HUES48 (cell line): ENCODE data around the gene P2RY11.

ENCODE experiments used
- H3K27ac ChIP-seq: one replicate; pipeline ENCODE4 v1.7.0; 2013; ENCODE audit warnings: low read depth, low read length, inconsistent platforms
- H3K27me3 ChIP-seq: 2 replicates; pipeline ENCODE4 v1.6.1; 2013; ENCODE audit warnings: mild to moderate bottlenecking, low read length; ENCODE audit not compliant: control insufficient read depth, insufficient read depth
- H3K36me3 ChIP-seq: 2 replicates; pipeline ENCODE4 v1.6.1; 2013; ENCODE audit warnings: low read length; ENCODE audit not compliant: control insufficient read depth, insufficient read depth
- H3K4me1 ChIP-seq: 2 replicates; pipeline ENCODE4 v1.6.1; 2013; ENCODE audit warnings: mild to moderate bottlenecking, low read length; ENCODE audit not compliant: control insufficient read depth, insufficient read depth
- H3K4me3 ChIP-seq: 2 replicates; pipeline ENCODE4 v1.5.1; 2013; ENCODE audit warnings: mild to moderate bottlenecking, low read depth, low read length
- H3K9ac ChIP-seq: 2 replicates; pipeline ENCODE4 v1.6.1; 2013; ENCODE audit warnings: mild to moderate bottlenecking, low read depth, low read length, moderate library complexity
- H3K9me3 ChIP-seq: 2 replicates; pipeline ENCODE4 v1.6.1; 2013; ENCODE audit warnings: low read length; ENCODE audit not compliant: control insufficient read depth, insufficient read depth

P2RY11 gene

DNA sequence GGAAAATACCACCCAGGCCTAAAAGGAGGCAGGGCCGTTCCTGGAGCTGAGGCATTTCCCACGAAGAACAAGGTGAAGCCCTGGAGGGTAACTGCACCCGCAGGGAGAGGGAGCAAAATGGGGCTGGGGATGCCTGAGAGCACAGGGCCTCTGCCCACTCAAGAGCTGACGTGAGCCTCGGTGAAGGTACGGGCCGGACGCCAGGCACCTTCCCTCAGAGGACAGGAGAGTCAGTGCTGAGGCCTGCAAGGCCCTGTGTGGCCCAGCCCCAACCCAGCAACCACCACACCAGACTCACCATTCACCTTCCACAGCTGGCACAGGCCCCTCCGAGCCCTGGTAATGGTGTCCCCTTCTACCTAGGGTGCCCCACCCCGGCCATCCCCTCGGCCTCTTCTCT lies 47.0 kb downstream of the P2RY11 start:
- Histone ChIP-seq H3K9me3 (no peaks in the 10 kb centered on the region), H3K9ac (no peak overlapping the region), H3K27me3 (no peaks in the 10 kb centered on the region), H3K36me3 (peaks cover 100% of the 10 kb centered on the region), H3K27ac (no peak overlapping the region), H3K4me1 (no peaks in the 10 kb centered on the region), H3K4me3 (no peak overlapping the region)

GRCh38 chr19:10159610-10160009 lies 48.1 kb downstream of the P2RY11 start:
- H3K4me3 ChIP-seq, result no peak overlapping the region
- H3K4me1 ChIP-seq, result no peaks in the 10 kb centered on the region
- no peak overlapping the region for H3K27ac ChIP-seq
- peaks cover 100% of the 10 kb centered on the region for H3K36me3 ChIP-seq
- H3K9ac ChIP-seq, result no peak overlapping the region
- no peaks in the 10 kb centered on the region for H3K9me3 ChIP-seq
- H3K27me3 ChIP-seq, result no peaks in the 10 kb centered on the region

DNA sequence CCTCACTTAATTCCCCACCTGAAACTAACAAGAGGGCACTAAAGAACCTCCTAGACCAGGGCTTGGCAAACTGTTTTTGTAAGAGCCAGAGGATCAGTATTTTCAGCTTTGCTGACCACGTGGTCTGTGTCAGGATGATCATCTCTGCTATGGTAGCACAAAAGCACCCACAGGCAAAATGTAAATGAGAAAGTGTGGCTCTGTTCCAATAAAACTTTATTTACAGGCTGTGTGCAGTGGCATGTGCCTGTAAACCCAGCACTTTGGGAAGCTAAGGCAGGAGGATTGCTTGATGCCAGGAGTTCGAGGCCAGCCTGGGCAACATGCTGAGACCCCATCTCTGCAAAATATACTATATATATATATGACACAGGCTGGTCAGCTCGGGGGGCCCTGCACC lies 52.0 kb downstream of the P2RY11 start:
- H3K36me3 ChIP-seq, result peaks cover 97% of the 10 kb centered on the region
- H3K27me3 ChIP-seq, result no peaks in the 10 kb centered on the region
- no peaks in the 10 kb centered on the region for H3K4me1 ChIP-seq
- no peak overlapping the region for H3K27ac ChIP-seq
- no peaks in the 10 kb centered on the region for H3K9me3 ChIP-seq
- H3K9ac ChIP-seq, result no peak overlapping the region
- no peak overlapping the region for H3K4me3 ChIP-seq
